K562 (cell line): ENCODE data around the gene REEP6. TPM values are rescaled to one million over a fixed set of nuclear protein-coding genes. Genes with fewer than 3 reads are reported as not detected.

ENCODE experiments used
- CXXC5 ChIP-seq: fragments of 250-450 bp; sonication (Bioruptor Pico); IDR thresholded peaks from 2 replicates; pipeline ENCODE4 v1.8.0; 2022; ENCODE audit warnings: inconsistent platforms, mild to moderate bottlenecking, moderate library complexity
- DIDO1 ChIP-seq: fragments of 450-650 bp; IDR thresholded peaks from 2 replicates; pipeline ENCODE4 v1.6.1; 2016; ENCODE audit warnings: low read depth, missing biosample characterization, missing genetic modification characterization
- STAT5B ChIP-seq: fragments of 250-450 bp; sonication (Bioruptor Pico); IDR thresholded peaks from 2 replicates; pipeline ENCODE4 v1.8.0; 2021; ENCODE audit warnings: mild to moderate bottlenecking, inconsistent platforms
- ZNF212 ChIP-seq: fragments of 450-650 bp; formaldehyde crosslinking; IDR thresholded peaks from 2 replicates; pipeline ENCODE4 v1.4.0; 2020; ENCODE audit warnings: mild to moderate bottlenecking
- ZNF23 ChIP-seq: fragments of 250-450 bp; sonication (Bioruptor Pico); IDR thresholded peaks from 2 replicates; pipeline ENCODE4 v1.4.0; 2020; ENCODE audit warnings: mild to moderate bottlenecking
- ZNF589 ChIP-seq: fragments of 200-800 bp; sonication (Bioruptor generic); IDR thresholded peaks from 2 replicates; pipeline ENCODE4 v1.6.1; 2016; ENCODE audit warnings: low read depth, missing genetic modification characterization, missing compliant biosample characterization
- polyA plus RNA-seq, 8 experiments: library from polyadenylated mRNA; depleted of rRNA in 4 of 8; stranded (reverse) in 5 of 8; unstranded in 3 of 8; fragments of >200 nt; fragmentation: Nextera tagmentation in 2 of 8; fragmentation: Illumina TruSeq in 1 of 8; extraction: Ambion mirVana in 2 of 8; extraction: Trizol in 1 of 8; gene quantifications; 2 replicates each; pipeline versions ENCODE4 v1.2.1 to v1.2.3, GENCODE V29; 2011 to 2014; ENCODE audit warnings: inconsistent platforms in 1 of 8, missing spikeins in 1 of 8
- total RNA-seq, 7 experiments: library from RNA; depleted of rRNA in 6 of 7; stranded (reverse); fragments of >200 nt in 6 of 7; fragmentation: Illumina TruSeq in 2 of 7; extraction: Trizol in 2 of 7; gene quantifications; 2 replicates each; pipeline versions ENCODE4 v1.2.1 to v1.2.3, GENCODE V29; 2011 to 2021; ENCODE audit warnings: low replicate concordance in 1 of 7
- TF ChIP-seq, protein P1 (sequence below): sonication (generic); formaldehyde crosslinking; IDR thresholded peaks from 2 replicates; pipeline ENCODE4 v1.8.0; 2023; ENCODE audit warnings: mild to moderate bottlenecking, missing genetic modification reagents
- TF ChIP-seq, protein P2 (sequence below): fragments of 200-400 bp; formaldehyde crosslinking; IDR thresholded peaks from 2 replicates; pipeline ENCODE4 v1.6.1; 2017; ENCODE audit warnings: mild to moderate bottlenecking, low read depth, low read length, moderate library complexity
- TF ChIP-seq, protein P3 (sequence below), 2 experiments: fragments of 450-650 bp; IDR thresholded peaks; 2 replicates each; pipeline ENCODE4 v1.6.1; 2016; ENCODE audit warnings: mild to moderate bottlenecking in 2 of 2, borderline replicate concordance in 1 of 2, low read depth in 1 of 2, moderate library complexity in 1 of 2

REEP6 gene
- total and polyA plus RNA-seq, 9 of the 15 experiments (the other 6 are each of a cell fraction or from before 2014, with no cell fraction given), result 1.2 to 64.2 (median 12.7) TPM

DNA sequence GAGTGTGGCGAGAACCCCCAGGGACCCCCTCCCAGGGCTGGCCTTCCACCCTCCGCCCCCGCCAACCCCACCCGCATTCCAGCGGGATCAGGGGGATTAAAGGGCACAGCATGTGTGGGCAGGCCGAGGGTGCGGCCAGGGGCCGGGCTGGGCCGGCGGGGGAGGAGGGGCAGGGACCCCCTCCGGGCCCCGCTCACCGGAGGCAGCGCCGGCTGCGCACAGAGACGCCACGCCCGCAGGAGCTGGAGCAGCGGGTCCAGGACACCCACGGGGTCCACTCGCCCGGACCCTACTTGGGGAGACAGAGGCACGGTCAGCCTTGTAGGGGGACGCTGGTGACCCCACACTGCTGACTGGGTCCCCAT is 19.4 kb downstream of the REEP6 start (continued):
- TF ChIP-seq, protein P1, sequence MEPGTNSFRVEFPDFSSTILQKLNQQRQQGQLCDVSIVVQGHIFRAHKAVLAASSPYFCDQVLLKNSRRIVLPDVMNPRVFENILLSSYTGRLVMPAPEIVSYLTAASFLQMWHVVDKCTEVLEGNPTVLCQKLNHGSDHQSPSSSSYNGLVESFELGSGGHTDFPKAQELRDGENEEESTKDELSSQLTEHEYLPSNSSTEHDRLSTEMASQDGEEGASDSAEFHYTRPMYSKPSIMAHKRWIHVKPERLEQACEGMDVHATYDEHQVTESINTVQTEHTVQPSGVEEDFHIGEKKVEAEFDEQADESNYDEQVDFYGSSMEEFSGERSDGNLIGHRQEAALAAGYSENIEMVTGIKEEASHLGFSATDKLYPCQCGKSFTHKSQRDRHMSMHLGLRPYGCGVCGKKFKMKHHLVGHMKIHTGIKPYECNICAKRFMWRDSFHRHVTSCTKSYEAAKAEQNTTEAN, result no peak
- TF ChIP-seq CXXC5 (CRISPR knock-in tag) (no peak), ZNF212 (CRISPR knock-in tag) (no peak), ZNF23 (CRISPR knock-in tag) (no peak), DIDO1 (tag) (no peak), STAT5B (no peak), ZNF589 (CRISPR knock-in tag) (no peak)
- TF ChIP-seq, protein P2, sequence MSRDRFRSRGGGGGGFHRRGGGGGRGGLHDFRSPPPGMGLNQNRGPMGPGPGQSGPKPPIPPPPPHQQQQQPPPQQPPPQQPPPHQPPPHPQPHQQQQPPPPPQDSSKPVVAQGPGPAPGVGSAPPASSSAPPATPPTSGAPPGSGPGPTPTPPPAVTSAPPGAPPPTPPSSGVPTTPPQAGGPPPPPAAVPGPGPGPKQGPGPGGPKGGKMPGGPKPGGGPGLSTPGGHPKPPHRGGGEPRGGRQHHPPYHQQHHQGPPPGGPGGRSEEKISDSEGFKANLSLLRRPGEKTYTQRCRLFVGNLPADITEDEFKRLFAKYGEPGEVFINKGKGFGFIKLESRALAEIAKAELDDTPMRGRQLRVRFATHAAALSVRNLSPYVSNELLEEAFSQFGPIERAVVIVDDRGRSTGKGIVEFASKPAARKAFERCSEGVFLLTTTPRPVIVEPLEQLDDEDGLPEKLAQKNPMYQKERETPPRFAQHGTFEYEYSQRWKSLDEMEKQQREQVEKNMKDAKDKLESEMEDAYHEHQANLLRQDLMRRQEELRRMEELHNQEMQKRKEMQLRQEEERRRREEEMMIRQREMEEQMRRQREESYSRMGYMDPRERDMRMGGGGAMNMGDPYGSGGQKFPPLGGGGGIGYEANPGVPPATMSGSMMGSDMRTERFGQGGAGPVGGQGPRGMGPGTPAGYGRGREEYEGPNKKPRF, result no peak
- TF ChIP-seq, protein P3, sequence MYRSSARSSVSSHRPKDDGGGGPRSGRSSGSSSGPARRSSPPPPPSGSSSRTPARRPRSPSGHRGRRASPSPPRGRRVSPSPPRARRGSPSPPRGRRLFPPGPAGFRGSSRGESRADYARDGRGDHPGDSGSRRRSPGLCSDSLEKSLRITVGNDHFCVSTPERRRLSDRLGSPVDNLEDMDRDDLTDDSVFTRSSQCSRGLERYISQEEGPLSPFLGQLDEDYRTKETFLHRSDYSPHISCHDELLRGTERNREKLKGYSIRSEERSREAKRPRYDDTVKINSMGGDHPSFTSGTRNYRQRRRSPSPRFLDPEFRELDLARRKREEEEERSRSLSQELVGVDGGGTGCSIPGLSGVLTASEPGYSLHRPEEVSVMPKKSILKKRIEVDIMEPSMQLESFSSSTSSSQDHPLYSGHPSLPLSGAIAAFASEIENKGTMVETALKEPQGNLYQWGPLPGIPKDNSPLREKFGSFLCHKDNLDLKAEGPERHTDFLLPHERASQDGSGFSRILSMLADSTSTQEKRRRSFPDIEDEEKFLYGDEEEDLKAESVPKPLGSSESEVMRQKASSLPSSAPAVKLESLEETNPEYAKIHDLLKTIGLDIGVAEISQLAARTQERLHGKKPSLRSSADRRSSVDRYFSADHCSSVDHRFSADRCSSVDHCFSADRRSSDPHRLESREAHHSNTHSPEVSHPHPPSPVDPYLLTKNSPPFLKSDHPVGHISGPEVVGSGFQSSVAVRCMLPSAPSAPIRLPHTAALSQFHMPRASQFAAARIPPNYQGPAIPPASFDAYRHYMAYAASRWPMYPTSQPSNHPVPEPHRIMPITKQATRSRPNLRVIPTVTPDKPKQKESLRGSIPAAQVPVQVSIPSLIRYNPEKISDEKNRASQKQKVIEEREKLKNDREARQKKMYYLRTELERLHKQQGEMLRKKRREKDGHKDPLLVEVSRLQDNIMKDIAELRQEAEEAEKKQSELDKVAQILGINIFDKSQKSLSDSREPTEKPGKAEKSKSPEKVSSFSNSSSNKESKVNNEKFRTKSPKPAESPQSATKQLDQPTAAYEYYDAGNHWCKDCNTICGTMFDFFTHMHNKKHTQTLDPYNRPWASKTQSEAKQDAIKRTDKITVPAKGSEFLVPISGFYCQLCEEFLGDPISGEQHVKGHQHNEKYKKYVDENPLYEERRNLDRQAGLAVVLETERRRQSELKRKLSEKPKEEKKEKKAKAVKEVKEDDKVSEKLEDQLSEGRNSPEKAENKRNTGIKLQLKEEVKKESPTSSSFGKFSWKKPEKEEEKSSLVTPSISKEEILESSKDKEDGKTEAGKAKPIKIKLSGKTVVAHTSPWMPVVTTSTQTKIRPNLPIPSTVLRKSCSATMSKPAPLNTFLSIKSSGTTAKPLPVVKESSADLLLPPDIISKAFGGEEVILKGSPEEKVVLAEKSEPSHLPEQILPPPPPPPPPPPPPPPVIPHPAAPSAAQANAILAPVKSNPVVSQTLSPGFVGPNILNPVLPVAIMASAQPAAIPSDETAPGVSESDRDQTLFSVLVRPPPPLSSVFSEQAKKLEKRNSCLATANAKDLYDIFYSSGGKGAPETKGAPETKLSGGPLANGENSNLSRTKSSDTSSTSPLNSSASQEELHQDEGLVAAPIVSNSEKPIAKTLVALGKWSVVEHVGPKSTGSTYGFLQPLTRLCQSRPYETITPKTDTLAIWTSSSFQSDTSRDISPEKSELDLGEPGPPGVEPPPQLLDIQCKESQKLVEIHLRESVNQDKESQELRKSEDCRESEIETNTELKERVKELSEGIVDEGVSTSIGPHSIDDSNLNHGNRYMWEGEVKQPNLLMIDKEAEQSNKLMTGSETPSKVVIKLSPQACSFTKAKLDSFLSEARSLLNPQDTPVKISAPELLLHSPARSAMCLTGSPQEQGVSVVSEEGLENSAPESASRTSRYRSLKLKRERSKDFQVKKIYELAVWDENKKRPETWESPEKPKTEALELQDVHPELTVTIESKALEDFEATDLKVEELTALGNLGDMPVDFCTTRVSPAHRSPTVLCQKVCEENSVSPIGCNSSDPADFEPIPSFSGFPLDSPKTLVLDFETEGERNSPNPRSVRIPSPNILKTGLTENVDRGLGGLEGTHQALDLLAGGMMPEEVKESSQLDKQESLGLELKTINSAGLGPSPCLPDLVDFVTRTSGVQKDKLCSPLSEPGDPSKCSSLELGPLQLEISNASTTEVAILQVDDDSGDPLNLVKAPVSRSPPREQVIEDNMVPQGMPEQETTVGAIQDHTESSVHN (IDR thresholded peaks at IDR 0.05; ENCODE audit: borderline replicate concordance in 1 of 2, low read depth in 1 of 2), result no peak
- TF ChIP-seq, all 486 proteins: peak for 0
